Endodermal cell (in vitro differentiated cells): ENCODE measurements around the gene PITPNC1. TPM values are rescaled to one million over a fixed set of nuclear protein-coding genes. Genes with fewer than 3 reads are reported as not detected.
A peak's percentile ranks its signal among the peaks of the same experiment; 100 is the strongest.
"Not testable (repeated sequence)": the region's sequence is repeated elsewhere in the genome, so short reads cannot be mapped to it uniquely, and the experiment has no call there.

Experiments
- DNase-seq: peaks from one replicate; pipeline ENCODE4 v3.0.0-alpha.2; 2017
- H3K27ac ChIP-seq: 2 replicates; pipeline ENCODE4 v1.5.1; 2013; ENCODE audit warnings: mild to moderate bottlenecking, low read depth, low read length, moderate library complexity
- H3K27me3 ChIP-seq: 2 replicates; pipeline ENCODE4 v1.6.1; 2013; ENCODE audit warnings: mild to moderate bottlenecking, low read length, moderate library complexity; ENCODE audit not compliant: insufficient read depth, control insufficient read depth, poor library complexity, severe bottlenecking
- H3K36me3 ChIP-seq: 2 replicates; pipeline ENCODE4 v1.7.0; 2013; ENCODE audit warnings: mild to moderate bottlenecking, low read length, moderate library complexity; ENCODE audit not compliant: control insufficient read depth, insufficient read depth
- H3K4me1 ChIP-seq: one replicate; pipeline ENCODE4 v1.7.0; 2013; ENCODE audit warnings: low read length; ENCODE audit not compliant: control insufficient read depth, insufficient read depth
- H3K4me3 ChIP-seq: 2 replicates; pipeline ENCODE4 v1.5.1; 2013; ENCODE audit warnings: mild to moderate bottlenecking, low read length, moderate library complexity
- H3K9ac ChIP-seq: 2 replicates; pipeline ENCODE4 v1.6.1; 2013; ENCODE audit warnings: mild to moderate bottlenecking, low read length, moderate library complexity; ENCODE audit not compliant: poor library complexity, severe bottlenecking; ENCODE audit errors: extremely low read depth
- H3K9me3 ChIP-seq: 2 replicates; pipeline ENCODE4 v1.6.1; 2013; ENCODE audit warnings: mild to moderate bottlenecking, low read length, moderate library complexity; ENCODE audit not compliant: control insufficient read depth
- H3K27ac Mint-ChIP-seq: 2 replicates; pipeline ENCODE4 v1.8.0; 2020; ENCODE audit warnings: mixed read lengths
- H3K27me3 Mint-ChIP-seq: 2 replicates; pipeline ENCODE4 v1.8.0; 2021; ENCODE audit warnings: mild to moderate bottlenecking, mixed read lengths; ENCODE audit not compliant: insufficient read depth
- H3K36me3 Mint-ChIP-seq: 2 replicates; pipeline ENCODE4 v1.8.0; 2020; ENCODE audit warnings: low read depth, mixed read lengths
- H3K4me1 Mint-ChIP-seq: 2 replicates; pipeline ENCODE4 v1.8.0; 2020; ENCODE audit warnings: mixed read lengths
- H3K4me3 Mint-ChIP-seq: 2 replicates; pipeline ENCODE4 v1.8.0; 2020; ENCODE audit warnings: mild to moderate bottlenecking, moderate library complexity, mixed read lengths
- H3K9me3 Mint-ChIP-seq: 2 replicates; pipeline ENCODE4 v1.8.0; 2020; ENCODE audit warnings: mild to moderate bottlenecking, mixed read lengths
- WGBS, 2 experiments: methylation state at CpG; one replicate each; pipeline versions ENCODE4 v1.1.5 to v1.1.7; 2013; ENCODE audit warnings: missing lambda C conversion rate in 2 of 2, mixed read lengths in 1 of 2; ENCODE audit not compliant: insufficient coverage in 1 of 2, insufficient read length in 1 of 2; 5-methylcytosine and 5-hydroxymethylcytosine counted together
- total RNA-seq, 2 donors: library from RNA; stranded (reverse); fragmentation: NEBNext Ultra II Directional in 1 of 2; extraction: Animal tissue kit (Norgen Biotek cat#: 25700) in 1 of 2; gene quantifications; 2 replicates in 1 of 2; 3 replicates in 1 of 2; pipeline ENCODE4 v1.2.1, GENCODE V29; 2021
- TF ChIP-seq, protein P1 (sequence below): fragments of 200-600 bp; sonication (generic); conservative IDR thresholded peaks from 2 replicates; pipeline ENCODE4 v1.5.0; 2021; ENCODE audit warnings: antibody characterized with exemption, mild to moderate bottlenecking

PITPNC1 gene
- total RNA-seq, 2 donors from 2014 or later: 28.9 to 36.4 TPM

DNA sequence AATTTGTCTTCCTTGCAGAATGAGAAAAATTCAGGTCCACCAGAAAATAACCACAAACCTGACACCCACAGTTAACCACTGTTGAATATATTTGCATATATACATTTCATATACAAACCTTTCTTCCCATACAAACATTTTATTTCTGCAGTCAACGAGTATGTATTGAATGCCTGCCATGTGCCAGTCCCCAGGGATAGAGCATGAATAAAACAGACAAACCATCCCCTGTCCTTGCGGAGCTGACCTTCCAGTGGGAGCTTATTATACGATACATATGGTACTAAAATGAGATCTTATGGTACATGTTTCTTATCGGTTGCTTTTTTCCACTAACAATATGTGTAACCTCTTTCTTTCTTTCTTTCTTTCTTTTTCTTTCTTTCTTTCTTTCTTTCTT is 116.7 kb downstream of the PITPNC1 start:
- Mint-ChIP-seq H3K4me3 (no peak overlapping the region), H3K27me3 (no peaks in the 10 kb centered on the region), H3K27ac (no peak overlapping the region), H3K9me3 (peaks cover 6% of the 10 kb centered on the region), H3K4me1 (peaks cover 20% of the 10 kb centered on the region), H3K36me3 (peaks cover 3% of the 10 kb centered on the region)
- no peaks in the 10 kb centered on the region for H3K27me3 ChIP-seq
- no peak for DNase-seq
- no peak overlapping the region for H3K4me3 ChIP-seq
- H3K4me1 ChIP-seq: no peaks in the 10 kb centered on the region
- H3K9me3 ChIP-seq: peaks cover 9% of the 10 kb centered on the region
- WGBS, 2 experiments: 86 to 95% methylated on average over 3 to 4 of the region's 4 CpGs
- no peak overlapping the region for H3K9ac ChIP-seq
- no peaks in the 10 kb centered on the region for H3K36me3 ChIP-seq
- peak overlapping the region; percentile 32 for H3K27ac ChIP-seq
- TF ChIP-seq, protein P1, sequence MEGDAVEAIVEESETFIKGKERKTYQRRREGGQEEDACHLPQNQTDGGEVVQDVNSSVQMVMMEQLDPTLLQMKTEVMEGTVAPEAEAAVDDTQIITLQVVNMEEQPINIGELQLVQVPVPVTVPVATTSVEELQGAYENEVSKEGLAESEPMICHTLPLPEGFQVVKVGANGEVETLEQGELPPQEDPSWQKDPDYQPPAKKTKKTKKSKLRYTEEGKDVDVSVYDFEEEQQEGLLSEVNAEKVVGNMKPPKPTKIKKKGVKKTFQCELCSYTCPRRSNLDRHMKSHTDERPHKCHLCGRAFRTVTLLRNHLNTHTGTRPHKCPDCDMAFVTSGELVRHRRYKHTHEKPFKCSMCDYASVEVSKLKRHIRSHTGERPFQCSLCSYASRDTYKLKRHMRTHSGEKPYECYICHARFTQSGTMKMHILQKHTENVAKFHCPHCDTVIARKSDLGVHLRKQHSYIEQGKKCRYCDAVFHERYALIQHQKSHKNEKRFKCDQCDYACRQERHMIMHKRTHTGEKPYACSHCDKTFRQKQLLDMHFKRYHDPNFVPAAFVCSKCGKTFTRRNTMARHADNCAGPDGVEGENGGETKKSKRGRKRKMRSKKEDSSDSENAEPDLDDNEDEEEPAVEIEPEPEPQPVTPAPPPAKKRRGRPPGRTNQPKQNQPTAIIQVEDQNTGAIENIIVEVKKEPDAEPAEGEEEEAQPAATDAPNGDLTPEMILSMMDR: no peak

DNA sequence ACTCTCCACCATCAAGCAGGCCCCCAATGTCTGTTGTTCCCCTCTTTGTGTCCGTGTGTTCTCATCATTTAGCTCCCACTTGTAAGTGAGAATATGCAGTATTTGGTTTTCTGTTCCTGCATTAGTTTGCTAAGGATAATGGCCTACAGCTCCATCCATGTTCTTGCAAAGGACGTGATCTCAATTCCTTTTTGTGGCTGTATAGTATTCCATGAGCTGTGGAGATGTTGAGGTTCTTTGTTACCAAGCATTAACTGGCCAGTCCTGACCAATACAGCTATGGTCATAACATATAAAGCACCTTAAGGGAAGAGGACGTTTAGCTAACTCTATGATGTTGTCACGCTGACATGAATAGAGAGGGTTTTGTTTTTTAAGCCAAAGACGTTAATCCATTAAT is 118.5 kb downstream of the PITPNC1 start:
- H3K4me3 ChIP-seq, H3K27me3 Mint-ChIP-seq, H3K27ac ChIP-seq, H3K4me3 Mint-ChIP-seq, DNase-seq, H3K9ac ChIP-seq, H3K9me3 Mint-ChIP-seq, H3K36me3 ChIP-seq, H3K27ac Mint-ChIP-seq, H3K27me3 ChIP-seq, H3K4me1 ChIP-seq, H3K36me3 Mint-ChIP-seq, H3K9me3 ChIP-seq: not testable (repeated sequence)
- WGBS, 2 experiments: 91 to 92% methylated on average over 3 to 5 of the region's 5 CpGs
- H3K4me1 Mint-ChIP-seq: peaks cover 13% of the 10 kb centered on the region

DNA sequence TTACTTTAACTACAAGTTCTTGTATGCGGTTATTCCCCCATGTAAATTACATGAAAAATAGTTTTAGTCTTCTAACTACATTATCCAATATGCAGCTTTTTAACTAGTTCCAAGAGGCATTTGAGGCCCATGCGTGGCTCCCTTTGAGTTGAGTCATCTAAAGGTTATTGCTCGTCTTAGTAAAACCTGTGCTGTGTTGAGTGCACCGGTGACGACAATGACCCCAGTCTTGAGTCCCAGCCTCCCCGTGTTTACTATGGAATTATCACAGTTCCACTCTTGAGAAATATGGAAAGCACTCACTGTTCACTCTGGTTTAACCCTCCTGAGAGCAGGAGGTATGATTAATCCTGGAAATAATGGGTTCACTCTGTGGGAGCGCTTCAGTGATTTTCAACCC is 119.2 kb downstream of the PITPNC1 start:
- TF ChIP-seq, protein P1: no peak
- Mint-ChIP-seq H3K27me3 (no peaks in the 10 kb centered on the region), H3K36me3 (no peaks in the 10 kb centered on the region), H3K27ac (no peak overlapping the region), H3K4me1 (peaks cover 6% of the 10 kb centered on the region), H3K9me3 (peaks cover 6% of the 10 kb centered on the region), H3K4me3 (no peak overlapping the region)
- no peak overlapping the region for H3K4me3 ChIP-seq
- WGBS, 2 experiments: 78 to 100% methylated on average over 1 to 7 of the region's 7 CpGs
- no peak overlapping the region for H3K27ac ChIP-seq
- H3K9ac ChIP-seq: no peak overlapping the region
- H3K9me3 ChIP-seq: peaks cover 4% of the 10 kb centered on the region
- H3K27me3 ChIP-seq: no peaks in the 10 kb centered on the region
- H3K36me3 ChIP-seq: no peaks in the 10 kb centered on the region
- no peaks in the 10 kb centered on the region for H3K4me1 ChIP-seq
- peak; percentile 29 for DNase-seq

DNA sequence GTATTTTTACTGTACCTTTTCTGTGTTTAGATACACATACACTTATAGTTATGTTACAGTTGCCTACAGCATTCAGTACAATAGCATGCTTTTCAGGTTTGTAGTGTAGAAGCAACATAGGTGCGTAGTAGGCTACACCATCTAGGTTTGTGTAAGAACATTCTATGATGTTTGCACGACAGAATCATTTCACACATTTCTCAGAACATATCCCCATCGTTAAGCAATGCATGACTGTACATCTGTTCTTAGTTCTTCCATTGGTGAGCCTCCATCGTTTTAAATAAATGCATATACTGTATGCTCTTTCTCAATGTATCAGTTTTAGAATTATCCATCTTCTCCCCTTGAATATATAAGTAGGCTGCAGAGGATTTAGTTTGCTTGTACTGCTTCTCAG is 122.6 kb downstream of the PITPNC1 start:
- H3K9me3 Mint-ChIP-seq: peaks cover 6% of the 10 kb centered on the region
- WGBS, 2 experiments: 96 to 98% methylated on average over 3 to 4 of the region's 4 CpGs
- DNase-seq: no peak
- TF ChIP-seq, protein P1: no peak
- Histone ChIP-seq H3K27ac (no peak overlapping the region), H3K27me3 (no peaks in the 10 kb centered on the region), H3K9me3 (peaks cover 4% of the 10 kb centered on the region), H3K4me3 (no peak overlapping the region), H3K36me3 (no peaks in the 10 kb centered on the region), H3K9ac (no peak overlapping the region), H3K4me1 (peaks cover 9% of the 10 kb centered on the region)
- H3K36me3 Mint-ChIP-seq: no peaks in the 10 kb centered on the region
- H3K27ac Mint-ChIP-seq: no peak overlapping the region
- H3K4me3 Mint-ChIP-seq: no peak overlapping the region
- H3K4me1 Mint-ChIP-seq: peaks cover 19% of the 10 kb centered on the region
- no peaks in the 10 kb centered on the region for H3K27me3 Mint-ChIP-seq
